Natural killer cell (primary cell): ENCODE data around the gene OR4D2. TPM values are rescaled to one million over a fixed set of nuclear protein-coding genes. Genes with fewer than 3 reads are reported as not detected.

ENCODE experiments used
- ATAC-seq, 3 donors: fragments of 150-1000 bp in 2 of 3; fragments of 200-7000 bp in 1 of 3; cut with Tn5 transposase; 1 replicate in 1 of 3; 2 replicates in 2 of 3; pipeline ENCODE4 v1.10.0; 2021; ENCODE audit warnings: mild to moderate bottlenecking in 2 of 3, moderate library complexity in 2 of 3
- DNase-seq, 2 donors: peaks; one replicate each; pipeline versions ENCODE4 v3.0.0 to v3.0.0-alpha.2; 2013 to 2021; ENCODE audit warnings: mixed read lengths in 1 of 2
- H3K27ac ChIP-seq: one replicate; pipeline ENCODE4 v1.5.1; 2013; ENCODE audit warnings: mild to moderate bottlenecking, low read length
- H3K27me3 ChIP-seq: one replicate; pipeline ENCODE4 v1.6.1; 2013; ENCODE audit warnings: low read length; ENCODE audit not compliant: control insufficient read depth, insufficient read depth
- H3K36me3 ChIP-seq: one replicate; pipeline ENCODE4 v1.6.1; 2013; ENCODE audit warnings: low read length; ENCODE audit not compliant: control insufficient read depth, insufficient read depth
- H3K4me1 ChIP-seq: one replicate; pipeline ENCODE4 v1.6.1; 2013; ENCODE audit warnings: low read length; ENCODE audit not compliant: control insufficient read depth, insufficient read depth
- H3K4me3 ChIP-seq: one replicate; pipeline ENCODE4 v1.5.1; 2013; ENCODE audit warnings: low read length
- H3K9me3 ChIP-seq: one replicate; pipeline ENCODE4 v1.6.1; 2013; ENCODE audit warnings: low read length; ENCODE audit not compliant: control insufficient read depth, insufficient read depth
- H3K27ac Mint-ChIP-seq, 2 donors: one replicate each; pipeline ENCODE4 v1.8.0; 2022; ENCODE audit warnings: mild to moderate bottlenecking in 2 of 2, mixed read lengths in 2 of 2, moderate library complexity in 1 of 2
- H3K27me3 Mint-ChIP-seq, 2 donors: one replicate each; pipeline ENCODE4 v1.8.0; 2022; ENCODE audit warnings: low read depth in 2 of 2, mixed read lengths in 2 of 2
- H3K36me3 Mint-ChIP-seq: one replicate; pipeline ENCODE4 v1.8.0; 2022; ENCODE audit warnings: mixed read lengths
- H3K4me1 Mint-ChIP-seq, 2 donors: one replicate each; pipeline ENCODE4 v1.8.0; 2022; ENCODE audit warnings: mixed read lengths in 2 of 2
- H3K4me3 Mint-ChIP-seq: one replicate; pipeline ENCODE4 v1.8.0; 2022; ENCODE audit warnings: mild to moderate bottlenecking, moderate library complexity, mixed read lengths
- H3K9me3 Mint-ChIP-seq, 2 donors: one replicate each; pipeline ENCODE4 v1.8.0; 2022; ENCODE audit warnings: mixed read lengths in 2 of 2
- CTCF ChIP-seq: fragments of 200-600 bp; IDR thresholded peaks from one replicate; pipeline ENCODE4 v1.8.0; 2022; ENCODE audit warnings: antibody characterized with exemption
- WGBS: methylation state at CpG from one replicate; pipeline ENCODE4 v1.1.7; 2013; ENCODE audit warnings: missing lambda C conversion rate; ENCODE audit not compliant: insufficient coverage; 5-methylcytosine and 5-hydroxymethylcytosine counted together
- intact Hi-C: fragments of 100-400 bp; cut with micrococcal nuclease; formaldehyde crosslinking; loops from one replicate; pipeline ENCODE4 v1.14.2; 2022
- total RNA-seq, 4 donors: library from RNA; stranded (reverse); fragments of 120-200 nt in 1 of 4; gene quantifications; one replicate each; pipeline versions ENCODE4 v1.2.3 to v1.2.4, GENCODE V29; 2013 to 2022

The OR4D2 gene
- total RNA-seq, 3 donors from 2014 or later (not counting 1 experiment from before 2014, with no cell fraction given), result not detected

- DNase-seq, result no peak
- Mint-ChIP-seq H3K4me1 (peaks cover 12 to 16% of the 10 kb centered on the region in 2 donors), H3K4me3 (no peak overlapping the region), H3K9me3 (no peaks in the 10 kb centered on the region), H3K27ac (no peak overlapping the region), H3K27me3 (no peaks in the 10 kb centered on the region), H3K36me3 (no peaks in the 10 kb centered on the region)
- WGBS, result 87% methylated on average over 2 of the region's 3 CpGs
- intact Hi-C loops, result no loop called here
- no peak for ATAC-seq
- Histone ChIP-seq H3K27ac (no peak overlapping the region), H3K4me3 (no peak overlapping the region), H3K9me3 (no peaks in the 10 kb centered on the region), H3K36me3 (no peaks in the 10 kb centered on the region), H3K4me1 (peaks cover 12% of the 10 kb centered on the region), H3K27me3 (no peaks in the 10 kb centered on the region)
- TF ChIP-seq CTCF, result no peak
Measured at GRCh38 chr17:58161566-58161965, 5.2 kb upstream of the OR4D2 start.

DNA sequence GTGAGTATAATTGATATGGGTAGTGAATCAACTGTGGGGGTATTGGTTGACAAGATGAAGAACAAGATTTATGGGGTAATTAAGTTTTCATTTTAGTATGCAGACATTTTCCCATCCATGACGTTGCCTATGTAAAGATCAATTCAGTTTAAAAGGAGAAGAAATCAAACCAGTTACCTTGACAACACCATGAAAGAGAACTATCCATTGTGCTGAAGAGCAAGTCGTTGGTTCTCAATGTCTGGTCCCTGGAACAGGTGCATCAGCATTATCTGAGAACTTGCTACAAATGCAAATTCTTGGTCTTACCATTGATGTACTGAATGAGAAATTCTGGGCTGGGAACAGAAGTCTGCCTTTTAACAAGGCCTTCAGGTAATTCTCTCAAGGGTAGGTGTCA, 801 bp upstream of the OR4D2 start:
- H3K4me3 Mint-ChIP-seq, result no peak overlapping the region
- no peaks in the 10 kb centered on the region for H3K36me3 ChIP-seq
- H3K4me1 Mint-ChIP-seq, result peaks cover 29 to 31% of the 10 kb centered on the region in 2 donors
- H3K4me3 ChIP-seq, result no peak overlapping the region
- H3K27me3 ChIP-seq, result no peaks in the 10 kb centered on the region
- TF ChIP-seq CTCF, result no peak
- no peak overlapping the region for H3K27ac Mint-ChIP-seq
- H3K4me1 ChIP-seq, result peaks cover 20% of the 10 kb centered on the region
- no peak for ATAC-seq
- intact Hi-C loops, result no loop called here
- H3K9me3 ChIP-seq, result no peaks in the 10 kb centered on the region
- H3K27me3 Mint-ChIP-seq, result no peaks in the 10 kb centered on the region
- no peaks in the 10 kb centered on the region for H3K36me3 Mint-ChIP-seq
- DNase-seq, result peak in 1 of 2 donors; percentile 32
- H3K27ac ChIP-seq, result no peak overlapping the region
- no peaks in the 10 kb centered on the region for H3K9me3 Mint-ChIP-seq
- WGBS, result 22% methylated on average over 2 of the region's 2 CpGs

GRCh38 chr17:58170622-58171021, 3.8 kb downstream of the OR4D2 start:
- H3K4me1 ChIP-seq, result peaks cover 30% of the 10 kb centered on the region
- DNase-seq (peak in 1 of 2 donors; percentile 40), ATAC-seq (peak in 1 of 3 donors; percentile 36)
- peak overlapping the region; percentile 52 for H3K27ac ChIP-seq
- no peak for TF ChIP-seq CTCF
- H3K36me3 Mint-ChIP-seq, result no peaks in the 10 kb centered on the region
- no peaks in the 10 kb centered on the region for H3K9me3 Mint-ChIP-seq
- no peak overlapping the region for H3K4me3 ChIP-seq
- no peaks in the 10 kb centered on the region for H3K27me3 ChIP-seq
- peaks cover 0 to 4% of the 10 kb centered on the region in 2 donors for H3K27me3 Mint-ChIP-seq
- intact Hi-C loops, result no loop called here
- peaks cover 46 to 47% of the 10 kb centered on the region in 2 donors for H3K4me1 Mint-ChIP-seq
- H3K9me3 ChIP-seq, result no peaks in the 10 kb centered on the region
- H3K27ac Mint-ChIP-seq, result peak overlapping the region; percentile 81 to 85
- peak overlapping the region; percentile 79 for H3K4me3 Mint-ChIP-seq
- WGBS, result 0% methylated on average over 3 of the region's 4 CpGs
- H3K36me3 ChIP-seq, result no peaks in the 10 kb centered on the region
